Measurements from ENCODE around the gene EXOSC2.

- no peak for TF ChIP-seq CTCF (IDR thresholded peaks at IDR 0.05; ENCODE audit: low read depth, low read length)
- TF ChIP-seq EZH2phosphoT487 (IDR thresholded peaks at IDR 0.05; ENCODE audit: low read depth) = no peak
These were observed 19.1 kb downstream of the EXOSC2 start for GRCh38 chr9:130712564-130713285.
